Measurements from ENCODE around the gene C11orf71. TPM values are rescaled to one million over a fixed set of nuclear protein-coding genes. Genes with fewer than 3 reads are reported as not detected.

C11orf71 gene
- total and polyA plus RNA-seq, 10 of the 15 experiments (the other 5 are each of a cell fraction or from before 2014, with no cell fraction given), result 1.4 to 12.0 (median 7.1) TPM

DNA sequence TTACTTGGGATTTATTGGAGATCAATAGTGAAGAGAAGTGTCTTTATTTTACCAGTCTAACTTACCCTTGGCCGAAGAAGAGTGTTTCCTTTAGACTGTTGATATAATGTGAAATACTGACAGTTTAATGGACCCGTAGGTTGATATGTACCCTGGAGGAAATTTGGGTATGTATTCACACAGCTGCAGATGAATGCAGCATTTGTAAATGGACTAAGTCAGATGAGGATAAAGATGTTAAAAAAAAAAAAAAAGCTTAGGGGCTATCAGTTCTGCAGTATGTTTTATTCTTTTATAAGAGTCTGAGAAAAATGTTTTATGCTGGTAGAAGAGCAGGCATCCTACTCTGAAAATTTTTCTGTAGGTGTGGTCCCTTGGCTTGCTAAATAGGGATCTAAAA, 41.6 kb upstream of the C11orf71 start:
- SMC1A ChIA-PET (ENCODE audit: uncharacterized antibody, unreplicated experiment), result no interaction called here
- Histone ChIP-seq H3K4me2 (ENCODE audit: control insufficient read depth, insufficient read depth) (no peak overlapping the region), H4K20me1 (ENCODE audit: control insufficient read depth, insufficient read depth) (no peaks in the 10 kb centered on the region), H3K4me1 (ENCODE audit: control insufficient read depth, insufficient read depth, low read length) (no peaks in the 10 kb centered on the region), H3K27ac (ENCODE audit: control insufficient read depth, insufficient read depth) (no peak overlapping the region), H3K9me3 (replicated peaks; ENCODE audit: control insufficient read depth, insufficient read depth, low read length) (no peaks in the 10 kb centered on the region), H3K9ac (ENCODE audit: control insufficient read depth, insufficient read depth, low read length) (no peak overlapping the region), H2AFZ (ENCODE audit: control insufficient read depth, low read depth, low read length) (no peak overlapping the region), H3K36me3 (ENCODE audit: control insufficient read depth in 2 of 2, insufficient read depth in 2 of 2, low read length in 1 of 2) (no peaks in the 10 kb centered on the region), H3K27me3 (replicated peaks in 1 of 2; ENCODE audit: control insufficient read depth in 2 of 2, insufficient read depth in 2 of 2, low read length in 1 of 2) (no peaks in the 10 kb centered on the region; a peak in 1 of 4 replicates), H3K4me3 (no peak overlapping the region), H3K79me2 (ENCODE audit: control insufficient read depth, insufficient read depth, low read length) (no peaks in the 10 kb centered on the region)
- intact Hi-C loops (cut with micrococcal nuclease; ENCODE audit: unreplicated experiment), result no loop called here
- in situ Hi-C loops (cut with MboI), result no loop called here
- POLR2A ChIA-PET, result no interaction called here
- RAD21 ChIA-PET (ENCODE audit: unreplicated experiment), result no interaction called here
- FAIRE-seq (no peak), ATAC-seq (no peak), DNase-seq (ENCODE audit: low read depth, low spot score) (no peak)
- TF ChIP-seq, protein P1, sequence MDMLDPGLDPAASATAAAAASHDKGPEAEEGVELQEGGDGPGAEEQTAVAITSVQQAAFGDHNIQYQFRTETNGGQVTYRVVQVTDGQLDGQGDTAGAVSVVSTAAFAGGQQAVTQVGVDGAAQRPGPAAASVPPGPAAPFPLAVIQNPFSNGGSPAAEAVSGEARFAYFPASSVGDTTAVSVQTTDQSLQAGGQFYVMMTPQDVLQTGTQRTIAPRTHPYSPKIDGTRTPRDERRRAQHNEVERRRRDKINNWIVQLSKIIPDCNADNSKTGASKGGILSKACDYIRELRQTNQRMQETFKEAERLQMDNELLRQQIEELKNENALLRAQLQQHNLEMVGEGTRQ (IDR thresholded peaks at IDR 0.05; ENCODE audit: borderline replicate concordance, low read depth, low read length), result no peak
- TF ChIP-seq IRF3 (IDR thresholded peaks at IDR 0.05), result no peak
- TF ChIP-seq SKIL (IDR thresholded peaks at IDR 0.05; ENCODE audit: low read depth, poor library complexity, severe bottlenecking), result no peak
- TF ChIP-seq PAX8 (IDR thresholded peaks at IDR 0.05), result no peak
- TF ChIP-seq GATAD2B (conservative IDR thresholded peaks at IDR 0.05; ENCODE audit: low read depth), result no peak
- TF ChIP-seq ZNF217 (IDR thresholded peaks at IDR 0.05), result no peak
- TF ChIP-seq LARP7 (IDR thresholded peaks at IDR 0.05), result no peak
- no peak for TF ChIP-seq TCF7 (IDR thresholded peaks at IDR 0.05; ENCODE audit: borderline replicate concordance)
- no peak for TF ChIP-seq MTA3 (IDR thresholded peaks at IDR 0.05; ENCODE audit: borderline replicate concordance, low read length)
- no peak for TF ChIP-seq EP300 (IDR thresholded peaks at IDR 0.05; ENCODE audit: borderline replicate concordance in 1 of 2, control insufficient read depth in 1 of 2, low read depth in 2 of 2, low read length in 2 of 2)
- no peak for TF ChIP-seq IKZF2 (IDR thresholded peaks at IDR 0.05)
- TF ChIP-seq BCL11A (IDR thresholded peaks at IDR 0.05; ENCODE audit: low read depth, low read length), result no peak
- TF ChIP-seq POU2F2 (IDR thresholded peaks at IDR 0.05; ENCODE audit: borderline replicate concordance, low read depth, low read length), result no peak
- TF ChIP-seq, protein P2, sequence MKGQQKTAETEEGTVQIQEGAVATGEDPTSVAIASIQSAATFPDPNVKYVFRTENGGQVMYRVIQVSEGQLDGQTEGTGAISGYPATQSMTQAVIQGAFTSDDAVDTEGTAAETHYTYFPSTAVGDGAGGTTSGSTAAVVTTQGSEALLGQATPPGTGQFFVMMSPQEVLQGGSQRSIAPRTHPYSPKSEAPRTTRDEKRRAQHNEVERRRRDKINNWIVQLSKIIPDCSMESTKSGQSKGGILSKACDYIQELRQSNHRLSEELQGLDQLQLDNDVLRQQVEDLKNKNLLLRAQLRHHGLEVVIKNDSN (IDR thresholded peaks at IDR 0.05; ENCODE audit: borderline replicate concordance, extremely low read length, insufficient read depth, low read depth, low read length), result no peak
- TF ChIP-seq BCLAF1 (IDR thresholded peaks at IDR 0.05), result no peak
- WGBS (ENCODE audit: insufficient coverage, insufficient replicate concordance, low lambda C conversion rate, missing lambda C conversion rate), result 86% methylated on average over 2 of the region's 2 CpGs
- no TSS peak for BruUV-seq (replicated peaks)
- CTCF ChIA-PET, result interaction anchor here (0.6 kb wide), 1 partner anchor 53 kb away, joined by 3 read pairs; no protein-coding TSS in a partner anchor
